Neural cell (in vitro differentiated cells): Measurements from ENCODE around the gene G2E3. TPM values are rescaled to one million over a fixed set of nuclear protein-coding genes. Genes with fewer than 3 reads are reported as not detected.

Experiments used
- H2AFZ ChIP-seq: fragments of 200-600, 300-800 bp; sonication (generic), shearing (Covaris generic); 2 replicates; pipeline ENCODE4 v1.6.0; 2014; ENCODE audit warnings: low read depth, mild to moderate bottlenecking, antibody characterized with exemption, low read length, moderate library complexity
- H3F3A ChIP-seq: fragments of 200-600 bp; shearing (Covaris generic); 2 replicates; pipeline ENCODE4 v1.6.1; 2016; ENCODE audit warnings: mild to moderate bottlenecking, moderate library complexity, mixed read lengths, antibody characterized with exemption, low read length; ENCODE audit not compliant: insufficient read depth, poor library complexity, severe bottlenecking
- H3K27ac ChIP-seq: fragments of 200-600, 300-800 bp; sonication (generic), shearing (Covaris generic); 2 replicates; pipeline ENCODE4 v1.5.1; 2014; ENCODE audit warnings: mild to moderate bottlenecking, low read length, moderate library complexity
- H3K27me3 ChIP-seq: fragments of 300-800, 200-600 bp; sonication (generic), shearing (Covaris generic); 2 replicates; pipeline ENCODE4 v1.6.0; 2014; ENCODE audit warnings: mild to moderate bottlenecking, low read depth, low read length, moderate library complexity; ENCODE audit not compliant: insufficient read depth
- H3K36me3 ChIP-seq: fragments of 300-800, 200-600 bp; sonication (generic), shearing (Covaris generic); 2 replicates; pipeline ENCODE4 v1.5.1; 2014; ENCODE audit warnings: mild to moderate bottlenecking, antibody characterized with exemption, low read length, moderate library complexity; ENCODE audit not compliant: insufficient read depth
- H3K4me2 ChIP-seq: fragments of 300-800, 200-600 bp; sonication (generic), shearing (Covaris generic); 2 replicates; pipeline ENCODE4 v1.6.0; 2014; ENCODE audit warnings: mild to moderate bottlenecking, low read length
- H3K4me3 ChIP-seq: fragments of 300-800, 200-600 bp; sonication (generic), shearing (Covaris generic); 2 replicates; pipeline ENCODE4 v1.5.1; 2014; ENCODE audit warnings: mild to moderate bottlenecking, low read length, moderate library complexity
- H3K79me2 ChIP-seq: fragments of 200-600 bp; shearing (Covaris generic); replicated peaks from 2 replicates; pipeline ENCODE4 v1.6.0; 2014; ENCODE audit warnings: mild to moderate bottlenecking, low read length, moderate library complexity; ENCODE audit not compliant: insufficient read depth
- H3K9ac ChIP-seq: fragments of 300-800, 200-600 bp; sonication (generic), shearing (Covaris generic); 2 replicates; pipeline ENCODE4 v1.6.1; 2016; ENCODE audit warnings: mild to moderate bottlenecking, low read length, mixed read lengths
- H3K9me2 ChIP-seq: fragments of 200-600 bp; shearing (Covaris generic); 2 replicates; pipeline ENCODE4 v1.6.1; 2016; ENCODE audit warnings: mild to moderate bottlenecking, low read length, mixed read lengths; ENCODE audit not compliant: insufficient read depth
- H3K9me3 ChIP-seq: fragments of 200-600, 300-800 bp; sonication (generic), shearing (Covaris generic); 2 replicates; pipeline ENCODE4 v1.6.1; 2016; ENCODE audit warnings: mild to moderate bottlenecking, mixed run types, low read length, moderate library complexity, mixed read lengths
- H4K20me1 ChIP-seq: fragments of 200-600 bp; shearing (Covaris generic); 2 replicates; pipeline ENCODE4 v1.6.1; 2016; ENCODE audit warnings: mild to moderate bottlenecking, mixed run types; ENCODE audit not compliant: insufficient read depth
- EP300 ChIP-seq: fragments of 450-650 bp; conservative IDR thresholded peaks from 2 replicates; pipeline ENCODE4 v1.6.1; 2014; ENCODE audit warnings: antibody characterized with exemption, mild to moderate bottlenecking, moderate library complexity; ENCODE audit not compliant: poor library complexity, severe bottlenecking
- EZH2 ChIP-seq: fragments of 200-600, 300-800 bp; shearing (Covaris generic), sonication (generic); IDR thresholded peaks from 2 replicates; pipeline ENCODE4 v1.6.1; 2014; ENCODE audit warnings: antibody characterized with exemption, low read length, borderline replicate concordance, mild to moderate bottlenecking; ENCODE audit not compliant: insufficient read depth, poor library complexity, severe bottlenecking
- MXI1 ChIP-seq: fragments of 450-650 bp; conservative IDR thresholded peaks from 2 replicates; pipeline ENCODE4 v1.6.1; 2014; ENCODE audit warnings: antibody characterized with exemption, mild to moderate bottlenecking; ENCODE audit not compliant: poor library complexity, severe bottlenecking
- POLR2AphosphoS5 ChIP-seq: IDR thresholded peaks from 2 replicates; pipeline ENCODE4 v1.6.1; 2012
- RAD21 ChIP-seq: fragments of 450-650 bp; conservative IDR thresholded peaks from 2 replicates; pipeline ENCODE4 v1.6.1; 2014; ENCODE audit warnings: antibody characterized with exemption, mild to moderate bottlenecking, moderate library complexity
- REST ChIP-seq: IDR thresholded peaks from 2 replicates; pipeline ENCODE4 v1.6.1; 2012; ENCODE audit warnings: borderline replicate concordance
- SMC3 ChIP-seq: fragments of 450-650 bp; conservative IDR thresholded peaks from 2 replicates; pipeline ENCODE4 v1.6.1; 2014; ENCODE audit warnings: antibody characterized with exemption, mild to moderate bottlenecking, moderate library complexity; ENCODE audit not compliant: poor library complexity
- TAF1 ChIP-seq: IDR thresholded peaks from 2 replicates; pipeline ENCODE4 v1.6.1; 2012; ENCODE audit warnings: low read depth
- polyA plus RNA-seq: library from polyadenylated mRNA; depleted of rRNA; stranded (reverse); fragments of >200 nt; gene quantifications from 2 replicates; pipeline ENCODE4 v1.2.3, GENCODE V29; 2014
- TF ChIP-seq, protein P1 (sequence below): fragments of 450-650 bp; IDR thresholded peaks from 2 replicates; pipeline ENCODE4 v1.5.1; 2014; ENCODE audit warnings: antibody characterized with exemption, mild to moderate bottlenecking, moderate library complexity; ENCODE audit not compliant: poor library complexity, severe bottlenecking

Gene G2E3
- polyA plus RNA-seq, 1 donor from 2014 or later = 35.4 TPM

DNA sequence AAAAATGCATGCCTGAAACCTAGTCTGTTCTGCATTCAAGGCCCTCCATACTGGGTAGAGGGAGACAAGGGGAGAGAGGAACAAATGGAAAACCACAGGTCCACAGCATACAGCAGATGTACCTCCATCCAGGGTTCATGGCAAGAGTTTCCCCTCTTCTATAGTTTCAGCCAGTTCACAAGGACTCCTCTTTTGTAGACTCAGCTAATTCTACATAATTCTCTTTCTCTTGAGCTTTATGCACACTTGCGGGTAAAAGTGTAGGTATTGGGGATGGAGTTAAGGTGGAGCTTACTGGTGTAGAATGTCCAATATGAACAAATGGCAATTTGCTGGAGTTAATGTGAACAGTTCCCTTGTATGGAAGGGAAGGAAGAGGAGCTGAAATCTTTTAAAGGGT is 23.4 kb downstream of the G2E3 start:
- no peaks in the 10 kb centered on the region for H4K20me1 ChIP-seq
- peaks cover 18% of the 10 kb centered on the region for H3K36me3 ChIP-seq

GRCh38 chr14:30584058-30584630 is 25.2 kb downstream of the G2E3 start:
- peaks cover 55% of the 10 kb centered on the region for H3K79me2 ChIP-seq
- no peaks in the 10 kb centered on the region for H4K20me1 ChIP-seq
- H3K27me3 ChIP-seq = no peaks in the 10 kb centered on the region
- H3K4me2 ChIP-seq = no peak overlapping the region
- TF ChIP-seq REST (no peak), MXI1 (no peak), EP300 (no peak), TAF1 (no peak), SMC3 (no peak), POLR2AphosphoS5 (no peak)
- TF ChIP-seq, protein P1, sequence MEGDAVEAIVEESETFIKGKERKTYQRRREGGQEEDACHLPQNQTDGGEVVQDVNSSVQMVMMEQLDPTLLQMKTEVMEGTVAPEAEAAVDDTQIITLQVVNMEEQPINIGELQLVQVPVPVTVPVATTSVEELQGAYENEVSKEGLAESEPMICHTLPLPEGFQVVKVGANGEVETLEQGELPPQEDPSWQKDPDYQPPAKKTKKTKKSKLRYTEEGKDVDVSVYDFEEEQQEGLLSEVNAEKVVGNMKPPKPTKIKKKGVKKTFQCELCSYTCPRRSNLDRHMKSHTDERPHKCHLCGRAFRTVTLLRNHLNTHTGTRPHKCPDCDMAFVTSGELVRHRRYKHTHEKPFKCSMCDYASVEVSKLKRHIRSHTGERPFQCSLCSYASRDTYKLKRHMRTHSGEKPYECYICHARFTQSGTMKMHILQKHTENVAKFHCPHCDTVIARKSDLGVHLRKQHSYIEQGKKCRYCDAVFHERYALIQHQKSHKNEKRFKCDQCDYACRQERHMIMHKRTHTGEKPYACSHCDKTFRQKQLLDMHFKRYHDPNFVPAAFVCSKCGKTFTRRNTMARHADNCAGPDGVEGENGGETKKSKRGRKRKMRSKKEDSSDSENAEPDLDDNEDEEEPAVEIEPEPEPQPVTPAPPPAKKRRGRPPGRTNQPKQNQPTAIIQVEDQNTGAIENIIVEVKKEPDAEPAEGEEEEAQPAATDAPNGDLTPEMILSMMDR = no peak
- no peaks in the 10 kb centered on the region for H3K9me3 ChIP-seq
- no peak overlapping the region for H3K9ac ChIP-seq
- H3K4me3 ChIP-seq = no peak overlapping the region
- no peaks in the 10 kb centered on the region for H3F3A ChIP-seq
- peaks cover 18% of the 10 kb centered on the region for H3K36me3 ChIP-seq
- no peak overlapping the region for H3K27ac ChIP-seq
- H2AFZ ChIP-seq = no peak overlapping the region
- H3K9me2 ChIP-seq = no peaks in the 10 kb centered on the region

More for the DNA sequence above, 23.4 kb downstream of the G2E3 start:
- Histone ChIP-seq H3K9ac (no peak overlapping the region), H3K27ac (no peak overlapping the region), H3K4me2 (no peak overlapping the region), H3K4me3 (no peak overlapping the region), H3F3A (no peaks in the 10 kb centered on the region), H3K27me3 (no peaks in the 10 kb centered on the region), H3K79me2 (peaks cover 69% of the 10 kb centered on the region), H3K9me3 (no peaks in the 10 kb centered on the region), H3K9me2 (no peaks in the 10 kb centered on the region), H2AFZ (no peak overlapping the region)
- TF ChIP-seq POLR2AphosphoS5 (no peak), TAF1 (no peak), REST (no peak), RAD21 (no peak), MXI1 (no peak), EZH2 (no peak), EP300 (no peak), SMC3 (no peak)
- TF ChIP-seq, protein P1 = no peak
